ENCODE measurements around the gene TRERF1.

TRERF1 gene

GRCh38 chr6:42385339-42385738, 66.4 kb downstream of the TRERF1 start:
- H3K4me1 Mint-ChIP-seq (ENCODE audit: low read depth): peaks cover 67% of the 10 kb centered on the region
- H3K4me3 Mint-ChIP-seq: no peak overlapping the region
- no peaks in the 10 kb centered on the region for H3K9me3 Mint-ChIP-seq
- H3K27ac Mint-ChIP-seq: no peak overlapping the region
- H3K27me3 Mint-ChIP-seq (ENCODE audit: low read depth): no peaks in the 10 kb centered on the region
- H3K36me3 Mint-ChIP-seq (ENCODE audit: low read depth): peaks cover 2% of the 10 kb centered on the region
- no peak for DNase-seq (ENCODE audit: low spot score)

GRCh38 chr6:42383421-42384205, 68.1 kb downstream of the TRERF1 start:
- Mint-ChIP-seq H3K4me1 (ENCODE audit: low read depth) (peaks cover 64% of the 10 kb centered on the region), H3K4me3 (peak overlapping the region; percentile 6), H3K9me3 (no peaks in the 10 kb centered on the region), H3K27ac (peak overlapping the region; percentile 17), H3K27me3 (ENCODE audit: low read depth) (no peaks in the 10 kb centered on the region), H3K36me3 (ENCODE audit: low read depth) (peaks cover 7% of the 10 kb centered on the region)
- peak; percentile 42 for DNase-seq (ENCODE audit: low spot score)

GRCh38 chr6:42381850-42382249, 69.9 kb downstream of the TRERF1 start:
- Mint-ChIP-seq H3K27me3 (ENCODE audit: low read depth) (no peaks in the 10 kb centered on the region), H3K27ac (no peak overlapping the region)

GRCh38 chr6:42380228-42380979, 71.3 kb downstream of the TRERF1 start:
- Mint-ChIP-seq H3K27me3 (ENCODE audit: low read depth) (no peaks in the 10 kb centered on the region), H3K9me3 (no peaks in the 10 kb centered on the region), H3K27ac (peak overlapping the region; percentile 35), H3K4me1 (ENCODE audit: low read depth) (peaks cover 63% of the 10 kb centered on the region), H3K4me3 (no peak overlapping the region), H3K36me3 (ENCODE audit: low read depth) (peaks cover 10% of the 10 kb centered on the region)
- DNase-seq (ENCODE audit: low spot score): no peak

More at GRCh38 chr6:42381850-42382249, 69.9 kb downstream of the TRERF1 start:
- Mint-ChIP-seq H3K36me3 (ENCODE audit: low read depth) (peaks cover 9% of the 10 kb centered on the region), H3K9me3 (no peaks in the 10 kb centered on the region), H3K4me1 (ENCODE audit: low read depth) (peaks cover 67% of the 10 kb centered on the region), H3K4me3 (no peak overlapping the region)
- no peak for DNase-seq (ENCODE audit: low spot score)

GRCh38 chr6:42378536-42378935, 73.2 kb downstream of the TRERF1 start:
- H3K9me3 Mint-ChIP-seq: no peaks in the 10 kb centered on the region
- H3K36me3 Mint-ChIP-seq (ENCODE audit: low read depth): peaks cover 9% of the 10 kb centered on the region
- H3K4me3 Mint-ChIP-seq: peak overlapping the region; percentile 78
- peak overlapping the region; percentile 85 for H3K27ac Mint-ChIP-seq
- H3K4me1 Mint-ChIP-seq (ENCODE audit: low read depth): peaks cover 55% of the 10 kb centered on the region
- no peaks in the 10 kb centered on the region for H3K27me3 Mint-ChIP-seq (ENCODE audit: low read depth)
- DNase-seq (ENCODE audit: low spot score): no peak

- H3K9me3 Mint-ChIP-seq: no peaks in the 10 kb centered on the region
- peaks cover 9% of the 10 kb centered on the region for H3K36me3 Mint-ChIP-seq (ENCODE audit: low read depth)
- H3K27ac Mint-ChIP-seq: peak overlapping the region; percentile 85
- peak overlapping the region; percentile 78 for H3K4me3 Mint-ChIP-seq
- no peaks in the 10 kb centered on the region for H3K27me3 Mint-ChIP-seq (ENCODE audit: low read depth)
- H3K4me1 Mint-ChIP-seq (ENCODE audit: low read depth): peaks cover 51% of the 10 kb centered on the region
- DNase-seq (ENCODE audit: low spot score): peak; percentile 63
These were observed 73.6 kb downstream of the TRERF1 start for GRCh38 chr6:42378125-42378524.

- H3K4me3 Mint-ChIP-seq: no peak overlapping the region
- peaks cover 15% of the 10 kb centered on the region for H3K36me3 Mint-ChIP-seq (ENCODE audit: low read depth)
- no peak for DNase-seq (ENCODE audit: low spot score)
- H3K27me3 Mint-ChIP-seq (ENCODE audit: low read depth): no peaks in the 10 kb centered on the region
- no peaks in the 10 kb centered on the region for H3K9me3 Mint-ChIP-seq
- H3K27ac Mint-ChIP-seq: peak overlapping the region; percentile 45
- peaks cover 59% of the 10 kb centered on the region for H3K4me1 Mint-ChIP-seq (ENCODE audit: low read depth)
These were observed 76.6 kb downstream of the TRERF1 start for GRCh38 chr6:42375007-42375635.

- no peaks in the 10 kb centered on the region for H3K27me3 Mint-ChIP-seq (ENCODE audit: low read depth)
- no peaks in the 10 kb centered on the region for H3K9me3 Mint-ChIP-seq
- DNase-seq (ENCODE audit: low spot score): no peak
- H3K27ac Mint-ChIP-seq: peak overlapping the region; percentile 56
- H3K36me3 Mint-ChIP-seq (ENCODE audit: low read depth): peaks cover 11% of the 10 kb centered on the region
- H3K4me1 Mint-ChIP-seq (ENCODE audit: low read depth): peaks cover 61% of the 10 kb centered on the region
- H3K4me3 Mint-ChIP-seq: no peak overlapping the region
These were observed 77.6 kb downstream of the TRERF1 start for GRCh38 chr6:42374018-42374669.

- no peaks in the 10 kb centered on the region for H3K27me3 Mint-ChIP-seq (ENCODE audit: low read depth)
- H3K27ac Mint-ChIP-seq: peak overlapping the region; percentile 22
- no peak overlapping the region for H3K4me3 Mint-ChIP-seq
- no peaks in the 10 kb centered on the region for H3K9me3 Mint-ChIP-seq
- H3K36me3 Mint-ChIP-seq (ENCODE audit: low read depth): peaks cover 11% of the 10 kb centered on the region
- peaks cover 63% of the 10 kb centered on the region for H3K4me1 Mint-ChIP-seq (ENCODE audit: low read depth)
- DNase-seq (ENCODE audit: low spot score): no peak
These were observed 79.0 kb downstream of the TRERF1 start for GRCh38 chr6:42372699-42373098.

- H3K27ac Mint-ChIP-seq: peak overlapping the region; percentile 38
- H3K27me3 Mint-ChIP-seq (ENCODE audit: low read depth): no peaks in the 10 kb centered on the region
- DNase-seq (ENCODE audit: low spot score): no peak
- H3K9me3 Mint-ChIP-seq: no peaks in the 10 kb centered on the region
- peaks cover 70% of the 10 kb centered on the region for H3K4me1 Mint-ChIP-seq (ENCODE audit: low read depth)
- no peak overlapping the region for H3K4me3 Mint-ChIP-seq
- peaks cover 12% of the 10 kb centered on the region for H3K36me3 Mint-ChIP-seq (ENCODE audit: low read depth)
These were observed 81.3 kb downstream of the TRERF1 start for GRCh38 chr6:42370323-42370985.

- H3K4me1 Mint-ChIP-seq (ENCODE audit: low read depth): peaks cover 75% of the 10 kb centered on the region
- H3K4me3 Mint-ChIP-seq: peak overlapping the region; percentile 24
- H3K9me3 Mint-ChIP-seq: no peaks in the 10 kb centered on the region
- DNase-seq (ENCODE audit: low spot score): no peak
- H3K36me3 Mint-ChIP-seq (ENCODE audit: low read depth): peaks cover 13% of the 10 kb centered on the region
- no peaks in the 10 kb centered on the region for H3K27me3 Mint-ChIP-seq (ENCODE audit: low read depth)
- peak overlapping the region; percentile 73 for H3K27ac Mint-ChIP-seq
These were observed 82.2 kb downstream of the TRERF1 start for GRCh38 chr6:42369568-42369967.

- Mint-ChIP-seq H3K9me3 (no peaks in the 10 kb centered on the region), H3K27ac (peak overlapping the region; percentile 91), H3K4me3 (peak overlapping the region; percentile 81), H3K36me3 (ENCODE audit: low read depth) (peaks cover 16% of the 10 kb centered on the region), H3K4me1 (ENCODE audit: low read depth) (peaks cover 78% of the 10 kb centered on the region), H3K27me3 (ENCODE audit: low read depth) (no peaks in the 10 kb centered on the region)
- DNase-seq (ENCODE audit: low spot score): peak; percentile 80
These were observed 83.5 kb downstream of the TRERF1 start for GRCh38 chr6:42368181-42368580.

- H3K27ac Mint-ChIP-seq: peak overlapping the region; percentile 91
- no peaks in the 10 kb centered on the region for H3K27me3 Mint-ChIP-seq (ENCODE audit: low read depth)
- H3K4me3 Mint-ChIP-seq: peak overlapping the region; percentile 81
- H3K36me3 Mint-ChIP-seq (ENCODE audit: low read depth): peaks cover 17% of the 10 kb centered on the region
- H3K4me1 Mint-ChIP-seq (ENCODE audit: low read depth): peaks cover 72% of the 10 kb centered on the region
- H3K9me3 Mint-ChIP-seq: no peaks in the 10 kb centered on the region
- no peak for DNase-seq (ENCODE audit: low spot score)
These were observed 84.2 kb downstream of the TRERF1 start for GRCh38 chr6:42367353-42368011.

Measured in T-helper 2 cell treated with Interferon-gamma antibody and Interleukin-4, amounts not matched to agents 5 μg/mL and 100 μg/mL, for 36 hours (primary cell).